Coronary artery (tissue), 2 donors: ENCODE measurements around the gene SENP6.

Experiments used
- DNase-seq: peaks from one replicate; pipeline ENCODE4 v3.0.0-alpha.2; 2017; ENCODE audit warnings: low spot score
- H3K27ac ChIP-seq, 2 donors: fragments of 200-600 bp; sonication (generic); one replicate each; pipeline ENCODE4 v1.5.1; 2016 to 2019
- H3K4me3 ChIP-seq: fragments of 200-600 bp; sonication (generic); 2 replicates; pipeline ENCODE4 v1.5.1; 2016; ENCODE audit warnings: mild to moderate bottlenecking, moderate library complexity
- TF ChIP-seq, protein P1 (sequence below): fragments of 200-600 bp; sonication (generic); IDR thresholded peaks from one replicate; pipeline ENCODE4 v1.5.1; 2019; ENCODE audit warnings: antibody characterized with exemption

Gene SENP6

DNA sequence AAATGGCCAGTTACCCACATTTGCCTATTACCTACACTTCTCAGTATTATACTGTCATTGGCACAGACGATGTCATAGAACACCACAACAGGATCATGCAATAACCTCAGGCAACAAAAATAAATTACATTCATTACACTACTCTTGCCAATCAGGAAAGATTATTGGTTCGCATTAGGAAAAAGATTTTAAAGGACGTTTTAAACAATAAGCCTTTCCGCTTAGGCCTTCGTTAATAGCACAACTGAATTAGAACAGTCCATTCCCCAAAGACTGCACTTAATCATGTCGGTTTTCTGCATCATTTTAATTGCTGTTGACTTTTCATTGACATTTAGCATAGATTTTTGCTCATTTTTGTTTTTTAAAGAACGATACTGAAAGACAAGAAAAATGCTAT lies 912 bp upstream of the SENP6 start:
- DNase-seq: no peak
- TF ChIP-seq, protein P1, sequence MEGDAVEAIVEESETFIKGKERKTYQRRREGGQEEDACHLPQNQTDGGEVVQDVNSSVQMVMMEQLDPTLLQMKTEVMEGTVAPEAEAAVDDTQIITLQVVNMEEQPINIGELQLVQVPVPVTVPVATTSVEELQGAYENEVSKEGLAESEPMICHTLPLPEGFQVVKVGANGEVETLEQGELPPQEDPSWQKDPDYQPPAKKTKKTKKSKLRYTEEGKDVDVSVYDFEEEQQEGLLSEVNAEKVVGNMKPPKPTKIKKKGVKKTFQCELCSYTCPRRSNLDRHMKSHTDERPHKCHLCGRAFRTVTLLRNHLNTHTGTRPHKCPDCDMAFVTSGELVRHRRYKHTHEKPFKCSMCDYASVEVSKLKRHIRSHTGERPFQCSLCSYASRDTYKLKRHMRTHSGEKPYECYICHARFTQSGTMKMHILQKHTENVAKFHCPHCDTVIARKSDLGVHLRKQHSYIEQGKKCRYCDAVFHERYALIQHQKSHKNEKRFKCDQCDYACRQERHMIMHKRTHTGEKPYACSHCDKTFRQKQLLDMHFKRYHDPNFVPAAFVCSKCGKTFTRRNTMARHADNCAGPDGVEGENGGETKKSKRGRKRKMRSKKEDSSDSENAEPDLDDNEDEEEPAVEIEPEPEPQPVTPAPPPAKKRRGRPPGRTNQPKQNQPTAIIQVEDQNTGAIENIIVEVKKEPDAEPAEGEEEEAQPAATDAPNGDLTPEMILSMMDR: no peak
- peak overlapping the region; percentile 63 to 100 for H3K27ac ChIP-seq
- H3K4me3 ChIP-seq: peak overlapping the region; percentile 89

DNA sequence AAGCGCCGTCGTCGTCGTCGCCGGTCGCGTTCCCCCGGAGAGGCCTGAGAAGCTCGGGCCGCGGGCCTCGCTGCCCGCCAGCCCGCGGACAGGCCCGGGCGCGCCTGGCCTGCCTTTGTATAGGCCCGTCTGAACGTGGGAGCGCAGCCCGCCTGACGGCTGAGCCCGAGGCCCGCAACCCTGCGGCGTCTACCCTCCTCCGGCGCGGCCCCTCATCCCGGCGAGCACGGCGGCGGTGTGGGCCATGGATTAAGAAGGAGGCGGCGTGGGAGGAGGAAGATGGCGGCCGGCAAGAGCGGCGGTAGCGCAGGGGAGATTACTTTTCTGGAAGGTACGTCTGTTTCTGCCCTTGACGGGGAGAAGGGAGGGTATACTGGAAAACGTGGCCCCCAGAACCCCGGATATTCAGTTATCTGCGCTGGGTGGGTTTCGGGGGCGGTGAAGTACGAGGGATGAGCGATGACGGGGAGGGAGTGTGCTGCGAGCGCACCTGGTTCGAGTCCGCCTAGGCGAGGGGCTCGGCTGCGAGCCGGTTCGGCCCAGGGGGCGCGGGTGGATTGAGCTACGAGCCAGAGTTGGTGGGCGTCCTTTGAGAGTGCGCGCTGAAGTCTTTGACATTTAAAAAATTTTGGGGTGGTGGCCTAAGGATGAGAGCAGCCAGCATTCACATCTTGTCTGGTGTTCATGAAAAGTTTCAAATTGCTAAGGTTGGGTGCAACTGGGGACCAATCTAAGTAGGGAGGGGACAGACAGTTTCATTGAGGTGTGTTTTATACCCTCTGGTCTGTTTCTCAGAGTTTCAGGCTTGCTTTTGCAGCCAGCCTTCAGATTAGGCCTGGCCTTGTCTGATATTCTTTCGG lies 796 bp downstream of the SENP6 start:
- H3K4me3 ChIP-seq: peak overlapping the region; percentile 89
- TF ChIP-seq, protein P1: no peak
- H3K27ac ChIP-seq: peak overlapping the region; percentile 97 to 100
- no peak for DNase-seq

DNA sequence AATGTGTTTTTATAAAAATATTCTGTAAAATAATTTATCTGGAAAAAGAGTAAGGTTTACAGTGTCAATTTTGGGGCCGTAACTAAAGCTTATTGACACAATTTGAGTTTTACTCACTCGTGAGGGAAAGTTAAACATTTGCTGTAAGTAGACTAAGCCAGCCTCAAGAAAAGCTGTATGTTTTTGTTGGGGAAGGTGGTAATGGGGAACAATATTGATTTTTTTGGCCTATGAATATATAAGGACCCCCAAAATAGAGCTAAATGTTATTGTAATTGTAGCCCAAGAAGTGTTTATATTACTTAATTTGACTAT lies 1.4 kb downstream of the SENP6 start:
- H3K27ac ChIP-seq: peak overlapping the region; percentile 97 to 100
- TF ChIP-seq, protein P1: no peak
- peak overlapping the region; percentile 89 for H3K4me3 ChIP-seq
- no peak for DNase-seq

DNA sequence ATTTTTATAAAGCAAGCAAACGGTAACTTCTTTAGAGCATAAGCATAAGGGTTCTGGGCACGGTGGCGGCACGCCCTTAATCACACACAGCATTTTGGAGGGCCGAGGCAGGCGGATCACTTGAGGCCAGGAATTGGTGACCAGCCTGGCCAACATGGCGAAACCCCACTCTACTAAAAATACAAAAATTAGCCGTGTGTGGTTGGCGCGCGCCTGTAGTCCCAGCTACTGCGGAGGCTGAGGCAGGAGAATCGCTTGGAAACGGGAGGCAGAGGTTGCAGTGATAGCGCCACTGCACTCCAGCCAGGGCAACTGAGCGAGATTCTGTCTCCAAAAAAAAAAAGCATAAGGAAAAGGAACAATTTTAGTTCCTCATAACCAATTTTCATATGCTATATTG lies 2.6 kb downstream of the SENP6 start:
- peak overlapping the region; percentile 89 for H3K4me3 ChIP-seq
- TF ChIP-seq, protein P1: no peak
- DNase-seq: no peak
- H3K27ac ChIP-seq: no peak overlapping the region

DNA sequence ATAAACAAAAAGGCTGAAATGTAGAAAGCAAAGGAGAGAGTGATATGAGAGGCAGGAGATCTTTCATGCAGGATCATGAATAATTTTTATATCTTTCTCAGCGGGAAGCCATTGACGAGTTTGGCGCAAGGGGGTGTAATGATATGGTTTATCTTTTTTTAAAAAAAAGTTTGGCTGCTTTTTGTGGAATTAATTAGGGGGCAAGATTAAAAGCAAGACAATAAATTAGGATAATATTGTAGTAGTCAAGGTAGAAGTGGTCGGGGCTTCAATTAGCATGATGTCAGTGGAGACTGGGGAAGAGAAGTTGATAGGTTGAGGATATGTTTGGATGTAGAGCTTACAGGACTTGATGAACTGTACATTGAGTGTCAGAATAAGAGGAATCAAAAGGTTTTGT lies 4.0 kb downstream of the SENP6 start:
- H3K4me3 ChIP-seq: no peak overlapping the region
- TF ChIP-seq, protein P1: no peak
- DNase-seq: no peak
- H3K27ac ChIP-seq: no peak overlapping the region

DNA sequence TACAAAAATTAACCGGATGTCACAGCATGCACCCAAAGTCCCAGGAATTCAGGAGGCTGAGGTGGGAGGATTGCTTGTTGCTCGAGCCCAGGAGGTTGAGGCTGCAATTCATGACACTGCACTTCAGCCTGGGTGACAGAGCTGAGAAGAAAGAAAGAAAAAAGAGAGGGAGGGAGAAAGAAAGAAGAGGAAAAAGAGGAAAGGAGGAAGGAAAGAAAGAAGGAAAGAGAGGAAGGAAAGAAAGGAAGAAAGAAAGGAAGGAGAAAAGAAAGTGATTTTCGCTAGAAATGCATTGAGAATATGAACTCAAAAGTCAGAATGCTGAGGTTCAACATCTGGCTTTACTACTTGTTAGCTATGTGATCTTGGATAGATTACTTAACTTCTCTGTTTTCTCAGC lies 6.6 kb downstream of the SENP6 start:
- peak overlapping the region; percentile 28 to 30 for H3K27ac ChIP-seq
- TF ChIP-seq, protein P1: no peak
- no peak overlapping the region for H3K4me3 ChIP-seq
- no peak for DNase-seq

DNA sequence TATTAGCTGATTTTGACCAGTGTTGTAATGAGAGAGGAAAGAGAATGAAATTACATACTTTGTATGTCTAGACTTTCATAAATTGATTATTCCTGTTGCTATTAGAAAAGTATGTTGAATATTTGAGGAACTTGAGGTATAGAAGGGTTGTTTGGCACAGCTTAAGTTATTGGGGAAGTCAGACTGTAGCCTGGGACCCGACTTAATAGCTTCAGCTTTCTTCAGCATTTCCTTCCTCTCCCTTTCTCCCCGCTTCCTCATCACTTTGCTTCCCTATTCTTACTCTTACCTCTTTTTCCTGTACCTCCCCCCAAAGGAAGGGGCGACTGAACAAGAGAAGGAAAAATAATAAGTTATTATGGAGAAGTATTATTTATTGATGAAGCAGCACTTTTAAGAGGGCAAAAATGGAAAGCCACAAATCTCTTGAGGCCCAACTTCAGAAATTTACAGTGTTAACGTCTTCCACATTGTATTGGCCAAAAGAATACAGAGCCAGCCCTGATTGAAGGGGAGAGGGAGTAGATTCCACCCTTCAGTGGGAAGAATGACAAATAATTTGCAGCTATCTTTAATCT lies 7.4 kb downstream of the SENP6 start:
- H3K4me3 ChIP-seq: no peak overlapping the region
- DNase-seq: no peak
- H3K27ac ChIP-seq: peak overlapping the region; percentile 13 to 17
- TF ChIP-seq, protein P1: no peak
